HG03103 (cell line): ENCODE results near the gene PYCARD.
A peak's percentile ranks its signal among the peaks of the same experiment; 100 is the strongest.
"Not testable (repeated sequence)": the region's sequence is repeated elsewhere in the genome, so short reads cannot be mapped to it uniquely, and the experiment has no call there.

Experiments
- ATAC-seq: cut with Tn5 transposase; IDR thresholded peaks from one replicate; pipeline ENCODE4 v1.9.1; 2021; ENCODE audit warnings: low read depth; ENCODE audit not compliant: unreplicated experiment

Gene PYCARD

DNA sequence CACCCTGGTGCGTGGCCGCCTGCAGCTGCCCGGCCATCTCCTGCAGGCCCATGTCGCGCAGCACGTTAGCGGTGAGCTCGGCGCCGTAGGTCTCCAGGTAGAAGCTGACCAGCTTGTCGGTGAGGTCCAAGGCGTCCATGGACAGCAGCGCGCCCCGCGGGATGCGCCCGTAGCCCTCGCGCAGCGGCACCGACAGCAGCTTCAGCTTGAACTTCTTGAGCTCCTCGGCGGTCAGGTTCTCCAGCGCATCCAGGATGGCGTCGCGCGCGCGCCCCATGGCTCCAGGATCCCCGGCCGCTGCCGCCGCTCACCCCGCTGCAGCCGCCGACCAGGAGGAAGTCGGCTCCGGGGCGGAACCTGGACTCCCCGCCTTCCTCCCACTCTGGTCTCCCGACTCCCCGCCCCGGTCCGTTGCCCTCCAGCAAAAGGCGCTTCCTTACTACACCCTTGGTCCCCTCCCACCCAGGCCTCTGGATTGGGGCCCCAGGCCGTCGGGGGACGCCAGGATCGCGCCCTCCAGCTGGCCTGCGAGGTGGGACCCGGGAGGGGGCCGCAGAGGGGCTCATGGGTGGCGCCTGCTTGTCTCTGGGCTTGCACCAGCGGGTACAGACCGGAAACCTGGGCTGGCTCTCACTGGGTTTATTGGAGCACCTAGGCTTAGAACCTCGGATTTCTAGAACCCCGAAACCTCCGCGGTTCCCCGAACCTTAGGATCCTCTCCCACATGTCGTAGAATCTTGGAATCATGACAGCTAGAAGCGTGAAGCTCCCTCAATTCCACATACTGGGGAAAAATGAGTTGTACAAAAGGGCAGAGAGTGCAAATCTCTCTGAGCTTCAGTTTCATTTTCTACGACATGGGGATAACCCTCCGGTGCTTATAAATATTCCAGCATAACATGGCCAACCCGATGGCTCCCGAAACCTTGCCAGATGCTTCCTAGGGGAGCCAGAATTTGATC is at the start of gene PYCARD:
Gene PYCARD (minus strand): TSS at position 347 of the 962 bp plus-strand sequence. CDS start 70 bp downstream, at position 277.
- peak; percentile 25 for ATAC-seq

GRCh38 chr16:31251435-31251834 is 48.9 kb upstream of the PYCARD start:
- ATAC-seq = no peak

GRCh38 chr16:31250782-31251384 is 48.3 kb upstream of the PYCARD start:
- no peak for ATAC-seq

- no peak for ATAC-seq
These were observed 45.8 kb upstream of the PYCARD start for GRCh38 chr16:31248344-31248743.

GRCh38 chr16:31246296-31246695 is 43.7 kb upstream of the PYCARD start:
- no peak for ATAC-seq

DNA sequence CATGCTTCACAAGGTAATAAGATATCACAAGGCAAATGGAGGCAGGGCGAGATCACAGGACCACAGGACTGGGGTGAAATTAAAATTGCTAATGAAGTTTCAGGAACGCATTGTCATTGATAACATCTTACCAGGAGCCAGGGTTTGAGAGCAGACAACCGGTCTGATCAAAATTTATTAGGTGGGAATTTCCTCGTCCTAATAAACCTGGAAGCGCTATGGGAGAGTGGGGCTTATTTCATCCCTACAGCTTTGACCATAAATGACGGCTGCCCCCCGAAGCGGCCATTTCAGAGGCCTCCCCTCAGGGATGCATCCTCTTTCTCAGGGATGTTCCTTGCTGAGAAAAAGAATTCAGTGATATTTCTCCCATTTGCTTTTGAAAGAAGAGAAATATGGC is 43.0 kb upstream of the PYCARD start:
- ATAC-seq = not testable (repeated sequence)

GRCh38 chr16:31243734-31244670 is 41.4 kb upstream of the PYCARD start:
- ATAC-seq = no peak

DNA sequence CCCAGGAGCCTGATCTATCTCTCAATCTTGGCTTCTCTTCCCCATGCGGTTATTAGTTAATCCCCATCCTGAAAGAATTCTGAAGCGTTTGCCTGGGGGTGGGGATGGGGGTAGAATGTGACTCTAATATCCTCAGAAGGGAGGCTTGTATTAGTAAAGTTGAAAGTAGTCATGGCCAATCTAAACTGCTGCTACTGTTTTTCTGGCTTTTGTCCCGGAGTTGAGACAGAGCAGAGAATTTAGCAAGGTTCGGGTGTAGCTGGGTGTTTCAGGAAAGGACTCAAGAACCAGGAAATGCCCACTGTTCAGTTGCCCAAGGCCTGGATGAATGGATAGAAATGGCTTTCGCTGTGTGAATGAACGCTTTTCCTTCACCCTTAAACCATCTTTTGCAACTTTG is 39.6 kb upstream of the PYCARD start:
- ATAC-seq = no peak

GRCh38 chr16:31238041-31238440 is 35.5 kb upstream of the PYCARD start:
- no peak for ATAC-seq

DNA sequence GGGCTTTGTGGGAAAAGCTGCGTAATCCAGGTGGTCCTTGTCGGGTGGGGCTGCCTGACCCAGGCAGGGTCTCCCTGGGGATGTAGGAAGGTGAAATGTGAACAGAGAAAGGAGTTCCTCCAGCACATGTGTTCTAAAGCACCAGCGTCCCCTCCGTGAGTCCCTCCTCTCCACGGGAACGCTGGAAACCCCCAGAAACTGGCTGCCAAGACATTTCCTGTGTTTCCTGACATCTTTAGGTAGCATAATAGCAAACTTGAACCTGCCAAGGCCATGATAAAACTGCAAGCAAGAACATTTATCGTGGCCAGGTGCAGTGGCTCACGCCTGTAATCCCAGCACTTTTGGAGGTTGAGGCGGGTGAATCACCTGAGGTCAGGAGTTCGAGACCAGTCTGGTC is 26.9 kb upstream of the PYCARD start:
- no peak for ATAC-seq

- no peak for ATAC-seq
These were observed 25.6 kb upstream of the PYCARD start for GRCh38 chr16:31228206-31228605.

GRCh38 chr16:31225193-31225592 is 22.6 kb upstream of the PYCARD start:
- ATAC-seq = no peak

- no peak for ATAC-seq
These were observed 21.8 kb upstream of the PYCARD start for GRCh38 chr16:31224092-31224955.

DNA sequence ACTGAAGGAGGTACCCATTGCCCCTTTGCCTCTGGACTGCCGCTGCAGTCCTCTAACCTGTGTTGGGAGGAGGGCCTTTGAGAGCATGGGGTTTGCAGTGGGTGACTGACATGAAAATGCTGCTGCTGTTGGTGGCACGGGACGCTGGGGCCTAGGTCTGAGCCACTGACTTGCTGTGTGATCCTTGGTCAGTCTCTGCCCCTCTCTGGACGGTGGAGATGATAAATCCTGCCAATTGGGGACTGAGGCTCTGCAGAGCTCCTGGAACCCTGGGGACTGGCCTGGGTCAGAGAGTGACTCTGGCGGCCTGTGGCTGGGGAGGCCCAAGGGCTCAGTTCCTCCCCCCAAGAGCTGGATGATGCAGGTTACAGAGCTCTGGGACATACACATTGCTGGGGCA is 20.5 kb upstream of the PYCARD start:
- no peak for ATAC-seq

DNA sequence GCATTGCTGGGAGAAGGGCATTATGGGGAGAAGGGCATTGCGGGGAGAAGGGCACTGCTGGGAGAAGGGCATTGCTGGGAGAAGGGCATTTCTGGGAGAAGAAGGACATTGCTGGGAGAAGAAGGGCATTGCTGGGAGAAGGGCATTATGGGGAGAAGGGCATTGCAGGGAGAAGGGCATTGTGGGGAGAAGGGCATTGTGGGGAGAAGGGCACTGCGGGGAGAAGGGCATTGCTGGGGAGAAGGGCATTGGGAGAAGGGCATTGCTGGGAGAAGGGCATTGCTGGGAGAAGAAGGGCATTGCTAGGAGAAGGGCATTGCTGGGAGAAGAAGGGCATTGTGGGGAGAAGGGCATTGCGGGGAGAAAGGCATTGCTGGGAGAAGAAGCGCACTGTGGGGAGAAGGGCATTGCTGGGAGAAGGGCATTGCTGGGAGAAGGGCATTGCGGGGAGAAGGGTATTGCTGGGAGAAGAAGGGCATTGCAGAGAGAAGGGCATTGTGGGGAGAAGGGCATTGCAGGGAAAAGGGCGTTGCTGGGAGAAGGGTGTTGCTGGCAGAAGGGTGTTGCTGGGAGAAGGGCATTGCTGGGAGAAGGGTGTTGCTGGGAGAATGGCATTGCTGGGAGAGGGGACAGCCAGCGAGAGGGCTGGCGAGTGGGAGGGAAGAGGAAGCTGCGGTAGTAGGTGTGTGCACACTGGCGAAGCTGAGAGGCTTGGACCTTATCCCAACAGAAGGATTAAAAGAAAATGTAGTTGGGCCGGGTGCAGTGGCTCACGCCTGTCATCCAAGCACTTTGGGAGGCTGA is 19.0 kb upstream of the PYCARD start:
- ATAC-seq = no peak

GRCh38 chr16:31219154-31219741 is 16.7 kb upstream of the PYCARD start:
- ATAC-seq = no peak

DNA sequence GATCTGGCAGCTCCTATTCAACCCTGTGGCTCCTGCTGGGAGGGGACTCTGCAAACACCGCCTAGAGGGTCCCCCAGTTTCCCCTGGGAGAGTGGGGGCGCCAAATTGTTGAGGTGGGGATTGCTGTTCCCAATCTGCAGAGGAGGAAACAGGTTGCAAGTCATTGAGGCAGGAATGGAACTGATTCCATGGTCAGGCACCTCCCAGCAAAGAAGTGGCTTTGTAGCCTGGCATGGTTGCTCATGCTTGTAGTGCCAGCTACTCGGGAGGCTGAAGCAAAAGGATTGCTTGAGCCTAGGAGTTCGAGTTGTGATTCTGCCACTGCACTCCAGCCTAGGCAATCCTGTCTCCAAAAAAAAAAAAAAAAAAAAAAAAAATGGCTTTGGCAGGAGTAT is 14.6 kb upstream of the PYCARD start:
- ATAC-seq = no peak

DNA sequence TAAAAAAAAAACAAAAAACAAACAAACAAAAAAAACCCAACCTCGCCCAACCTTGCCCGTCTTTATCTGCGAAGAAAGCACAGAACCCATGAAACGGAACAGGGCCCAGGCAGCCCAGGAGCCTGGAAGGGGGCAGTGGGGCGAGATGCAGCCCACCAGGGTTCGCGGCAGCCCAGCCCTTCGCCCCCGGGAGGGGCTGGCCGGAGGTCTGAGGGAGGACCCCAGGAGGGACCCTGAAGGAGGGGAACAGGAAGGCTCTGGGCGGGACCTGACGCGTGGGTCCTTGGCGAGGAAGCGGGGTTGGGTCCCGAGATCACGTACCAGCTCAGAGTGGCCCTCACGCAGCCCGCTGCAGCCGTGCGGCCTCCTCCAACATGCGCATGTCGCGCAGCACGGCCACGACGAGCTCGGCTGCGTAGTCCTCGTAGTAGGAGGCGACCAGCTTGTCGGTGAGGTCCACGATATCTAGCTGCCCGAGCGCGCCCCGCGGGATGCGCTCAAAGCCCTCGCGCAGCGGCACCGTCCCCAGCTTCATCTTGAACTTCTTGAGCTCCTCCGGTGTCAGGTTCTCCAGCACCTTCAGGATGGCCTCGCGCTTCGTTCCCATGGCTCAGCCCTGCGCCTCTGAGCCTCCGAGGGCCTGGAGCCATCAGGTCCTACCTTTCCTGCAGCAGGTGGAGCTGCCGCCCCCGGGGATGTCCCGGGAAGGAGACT is 14.0 kb upstream of the PYCARD start, which contains the start of gene PYDC1:
Gene PYDC1 (minus strand): TSS at position 714 of the 714 bp plus-strand sequence. CDS start 107 bp downstream, at position 607.
- no peak for ATAC-seq
